ENCODE data around the gene ARMC9.

GRCh38 chr2:231394211-231395141 lies 196.0 kb downstream of the ARMC9 start:
- TF ChIP-seq TCF7 (IDR thresholded peaks at IDR 0.05; ENCODE audit: low read depth) (no peak), HDAC6 (IDR thresholded peaks at IDR 0.05; ENCODE audit: low read depth, low read length) (no peak), SMAD1 (CRISPR knock-in tag; IDR thresholded peaks at IDR 0.05; ENCODE audit: borderline replicate concordance, low read depth) (no peak), FOXJ3 (CRISPR knock-in tag; IDR thresholded peaks at IDR 0.05; ENCODE audit: borderline replicate concordance) (no peak), ZNF670 (CRISPR knock-in tag; IDR thresholded peaks at IDR 0.05; ENCODE audit: borderline replicate concordance) (no peak), ZNF782 (CRISPR knock-in tag; IDR thresholded peaks at IDR 0.05; ENCODE audit: borderline replicate concordance) (no peak)

Data from HepG2 (cell line).